G401.6 (cell line): Measurements from ENCODE around the gene SIGLEC12.
"Not testable (repeated sequence)": the region's sequence is repeated elsewhere in the genome, so short reads cannot be mapped to it uniquely, and the experiment has no call there.

Experiments
- FAIRE-seq: peaks from 2 replicates; lab custom pipeline; 2012; peaks lifted over from hg19 to GRCh38; lab: Jason Lieb, UNC

Gene SIGLEC12

DNA sequence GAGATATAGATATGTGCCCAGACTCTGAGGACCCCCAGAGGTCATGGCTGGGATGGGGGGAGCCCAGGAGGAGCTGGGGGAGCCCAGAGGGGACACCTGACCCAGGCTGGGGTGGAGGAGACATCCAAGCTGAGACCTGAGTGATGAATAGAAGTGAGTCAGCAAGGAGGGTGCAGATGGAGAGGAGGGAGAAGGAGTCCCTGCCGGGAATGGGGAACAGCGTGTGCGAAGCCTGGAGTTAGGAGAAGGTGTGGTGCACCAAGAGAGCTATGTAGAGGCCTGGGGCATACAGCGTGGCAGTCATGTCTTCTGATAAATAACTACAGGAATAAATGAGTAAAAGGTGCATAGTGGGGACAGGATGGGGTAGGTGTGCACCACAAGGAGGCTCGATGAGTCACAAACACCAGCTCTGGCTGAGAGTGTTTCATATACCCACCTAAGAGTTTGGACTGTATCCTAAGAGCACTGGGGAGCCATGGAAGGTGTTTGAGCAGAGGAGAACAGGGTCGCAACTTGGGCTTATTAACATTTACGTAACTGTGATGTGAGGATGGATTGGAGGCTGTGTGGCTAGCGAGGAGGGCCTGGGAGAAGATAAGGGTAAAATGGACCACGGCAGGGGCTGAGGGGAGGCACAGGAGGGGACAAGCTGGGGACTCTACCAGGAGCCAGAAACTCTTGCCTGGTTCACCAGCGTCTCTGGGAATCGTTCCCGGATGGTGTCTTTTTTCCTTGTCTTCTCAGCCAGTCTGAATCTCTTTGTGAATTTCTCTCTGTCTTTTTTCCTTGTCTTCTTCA lies 21.9 kb downstream of the SIGLEC12 start:
- no peak for FAIRE-seq

DNA sequence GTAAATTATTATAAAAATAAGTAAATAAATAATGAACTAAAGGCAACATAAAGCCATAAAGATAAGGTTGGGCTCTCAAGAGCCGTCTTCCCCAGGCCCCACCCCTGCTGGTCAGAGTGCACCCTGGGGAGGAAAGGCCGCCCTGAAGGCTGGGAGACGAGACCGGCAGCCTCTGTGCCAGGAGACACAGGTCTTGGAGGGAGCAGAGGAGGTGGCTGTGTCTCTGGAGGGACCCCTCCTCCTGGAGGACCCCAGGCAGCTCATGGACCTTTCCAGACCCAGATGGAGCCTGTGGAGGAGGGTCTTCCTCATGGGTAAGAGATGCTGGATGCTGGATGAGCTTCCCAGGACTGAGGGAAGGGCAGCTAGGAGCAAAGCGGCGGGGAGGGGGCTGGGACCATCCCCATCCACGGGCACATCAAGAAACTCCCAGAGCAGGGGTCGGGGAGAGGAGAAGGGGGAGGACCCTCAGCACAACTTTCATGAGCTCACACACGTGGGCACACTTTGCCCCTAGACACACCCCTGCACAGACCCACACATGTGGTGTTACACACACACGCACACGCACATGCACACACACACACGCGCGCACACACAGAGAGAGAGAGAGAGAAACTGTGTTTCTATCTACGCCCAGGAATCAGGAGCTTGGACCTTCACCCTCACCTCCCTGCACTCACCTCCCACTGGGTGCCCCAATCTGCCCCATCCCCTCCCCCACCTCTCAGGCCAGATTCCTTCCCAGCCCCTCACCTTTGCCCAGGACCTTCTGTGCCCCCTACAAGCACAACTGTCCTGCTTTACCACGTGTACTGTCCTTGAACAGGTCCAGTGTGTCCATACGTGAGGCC lies 23.0 kb downstream of the SIGLEC12 start, which contains the start of gene CEACAM18:
TSS of gene CEACAM18 (plus strand) at position 159 of the 854 bp plus-strand sequence.
- FAIRE-seq, result no peak

GRCh38 chr19:51477344-51477743 lies 24.3 kb downstream of the SIGLEC12 start:
- FAIRE-seq, result no peak

GRCh38 chr19:51476164-51476563 lies 25.4 kb downstream of the SIGLEC12 start:
- no peak for FAIRE-seq

GRCh38 chr19:51473009-51473707 lies 28.4 kb downstream of the SIGLEC12 start:
- FAIRE-seq, result no peak

DNA sequence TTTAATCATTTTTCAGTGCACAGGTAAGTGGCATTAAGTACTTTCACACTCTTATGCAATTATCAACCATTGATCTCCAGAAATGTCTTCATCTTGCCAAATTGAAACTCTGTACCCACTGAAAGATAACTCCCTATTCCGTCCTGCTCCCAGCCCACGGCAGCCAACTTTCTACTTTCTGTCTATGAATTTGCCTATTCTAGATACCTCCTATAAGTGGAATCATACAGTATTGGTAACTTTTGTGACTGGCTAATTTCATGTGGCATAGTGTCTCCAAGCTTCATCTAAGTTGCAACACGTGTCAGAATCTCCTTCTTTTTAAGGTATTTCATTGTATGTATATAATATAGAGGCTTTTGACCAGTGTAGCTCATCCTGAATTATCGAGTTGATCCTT lies 29.0 kb downstream of the SIGLEC12 start:
- no peak for FAIRE-seq

DNA sequence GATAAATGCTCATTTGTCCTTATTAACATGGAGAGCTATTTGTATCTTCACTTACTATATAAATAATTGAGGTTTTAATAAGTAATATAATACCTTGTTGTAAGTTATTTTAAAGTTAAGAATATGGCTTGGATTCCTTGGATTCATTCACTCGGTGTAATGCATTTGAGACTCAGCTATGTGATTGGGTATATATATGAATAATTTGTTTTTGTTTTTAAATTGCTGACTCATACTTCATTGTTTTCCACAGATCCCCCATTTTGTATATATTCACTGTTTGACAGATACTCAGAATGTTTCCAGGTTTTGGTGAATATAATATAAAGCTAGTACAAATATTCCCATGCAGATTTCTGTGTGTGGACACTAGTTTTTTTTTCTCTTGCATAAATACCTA lies 30.1 kb downstream of the SIGLEC12 start:
- no peak for FAIRE-seq

GRCh38 chr19:51470966-51471365 lies 30.6 kb downstream of the SIGLEC12 start:
- FAIRE-seq, result no peak

- FAIRE-seq, result no peak
These were observed 32.0 kb downstream of the SIGLEC12 start for GRCh38 chr19:51469629-51470028.

GRCh38 chr19:51469162-51469561 lies 32.4 kb downstream of the SIGLEC12 start:
- no peak for FAIRE-seq

DNA sequence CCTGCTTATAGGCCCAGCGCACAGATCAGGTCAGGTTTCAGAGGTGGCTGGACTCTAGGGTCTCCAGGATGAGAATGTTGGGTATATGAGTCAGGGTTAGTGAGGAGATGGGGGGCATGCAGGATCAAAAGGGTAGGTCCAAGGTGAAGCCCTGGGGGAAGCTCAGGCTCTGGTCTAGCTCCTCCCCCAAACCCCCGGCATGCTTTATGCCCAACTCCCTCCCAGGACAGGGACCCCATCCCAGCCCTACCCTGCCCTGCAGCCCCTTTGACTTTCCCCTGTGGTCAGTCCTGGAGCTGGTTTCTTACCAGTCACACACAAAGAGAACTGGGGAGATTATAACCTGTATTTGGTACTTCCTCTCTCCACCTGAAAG lies 33.1 kb downstream of the SIGLEC12 start:
- FAIRE-seq, result no peak

DNA sequence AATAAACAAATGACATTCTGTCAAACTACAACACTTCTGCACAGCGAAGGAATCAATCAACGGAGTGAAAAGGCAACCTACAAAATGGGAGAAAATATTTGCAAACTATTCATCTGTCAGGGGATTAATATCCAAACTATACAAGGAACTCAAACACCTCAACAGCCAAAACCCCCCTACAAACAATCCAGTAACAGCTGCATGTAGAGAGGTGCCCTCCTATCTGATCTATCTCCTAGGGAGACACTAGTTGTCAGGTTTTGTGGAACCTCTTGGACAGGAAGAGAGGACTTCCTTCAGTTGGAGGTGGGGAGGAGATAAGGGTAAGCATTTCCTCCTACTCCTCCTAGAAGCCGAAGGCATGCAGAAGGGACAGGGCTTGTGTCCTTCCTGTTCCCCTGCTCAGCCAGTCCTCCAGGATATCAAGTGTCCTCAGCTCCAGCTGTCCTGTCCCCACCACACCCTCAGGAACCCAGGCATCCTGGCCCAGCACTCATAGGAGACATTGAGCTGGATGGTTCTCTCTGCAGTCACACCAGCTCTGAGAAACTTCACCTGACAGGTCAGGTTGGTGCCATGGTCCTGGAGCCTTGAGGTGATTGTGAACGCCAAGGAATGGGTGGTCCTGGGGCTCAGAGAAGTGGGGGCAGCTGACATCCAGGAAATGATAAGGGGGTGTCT lies 33.6 kb downstream of the SIGLEC12 start:
- FAIRE-seq, result no peak

GRCh38 chr19:51466723-51467122 lies 34.9 kb downstream of the SIGLEC12 start:
- FAIRE-seq, result no peak

GRCh38 chr19:51463976-51464581 lies 37.5 kb downstream of the SIGLEC12 start:
- FAIRE-seq, result not testable (repeated sequence)

DNA sequence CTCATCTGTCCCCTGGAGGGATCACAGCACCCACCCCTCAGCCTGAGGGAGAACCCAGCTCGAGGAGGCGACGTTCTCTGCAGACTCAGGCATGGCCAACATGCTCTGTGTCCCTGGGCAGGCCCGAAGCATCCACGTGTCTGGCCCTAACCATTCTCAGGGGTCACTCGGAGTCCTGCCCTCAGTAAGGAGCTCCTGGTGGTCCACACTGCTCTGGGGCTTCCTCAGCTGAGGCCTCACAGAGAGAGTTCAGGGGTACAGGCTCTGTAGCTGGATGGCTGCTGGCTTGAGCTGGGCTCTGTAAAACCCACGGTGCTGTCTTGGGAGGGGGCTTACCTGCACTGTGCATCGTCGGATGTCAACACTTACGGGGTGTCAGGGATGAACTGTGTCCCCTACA lies 38.9 kb downstream of the SIGLEC12 start:
- FAIRE-seq, result no peak

- no peak for FAIRE-seq
These were observed 39.3 kb downstream of the SIGLEC12 start for GRCh38 chr19:51462276-51462675.

- no peak for FAIRE-seq
These were observed 39.9 kb downstream of the SIGLEC12 start for GRCh38 chr19:51461723-51462161.

- FAIRE-seq, result no peak
These were observed 41.2 kb downstream of the SIGLEC12 start for GRCh38 chr19:51460164-51460992.

DNA sequence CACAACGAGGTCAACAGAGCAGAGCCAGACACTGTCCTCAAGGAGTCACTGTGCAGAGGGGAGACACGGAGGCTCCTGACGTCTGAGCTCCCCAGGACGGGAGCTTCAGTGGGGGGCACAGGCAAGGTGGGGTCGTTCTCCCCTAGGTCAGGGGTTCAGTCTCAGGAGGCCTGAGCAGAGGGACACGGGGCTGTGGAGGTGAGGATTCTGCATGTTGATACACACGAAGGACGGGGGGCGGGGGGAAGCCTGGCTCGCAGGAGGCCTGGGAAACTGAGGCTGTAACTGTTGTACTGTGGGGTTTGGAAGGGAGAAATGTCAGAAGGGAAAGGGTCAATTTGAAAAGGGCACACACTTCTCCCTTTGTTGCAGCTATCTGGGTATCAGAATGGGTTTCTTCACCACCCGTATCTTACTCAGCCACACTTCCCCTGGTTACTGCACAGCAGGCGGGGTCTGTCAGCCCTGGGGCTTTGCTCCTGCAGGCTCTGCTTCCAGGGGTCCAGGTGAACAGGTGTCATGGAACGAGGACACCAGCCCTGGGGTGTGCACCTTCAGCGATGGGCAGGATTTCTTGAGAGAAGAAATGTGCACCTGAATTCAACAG lies 42.6 kb downstream of the SIGLEC12 start:
- no peak for FAIRE-seq

DNA sequence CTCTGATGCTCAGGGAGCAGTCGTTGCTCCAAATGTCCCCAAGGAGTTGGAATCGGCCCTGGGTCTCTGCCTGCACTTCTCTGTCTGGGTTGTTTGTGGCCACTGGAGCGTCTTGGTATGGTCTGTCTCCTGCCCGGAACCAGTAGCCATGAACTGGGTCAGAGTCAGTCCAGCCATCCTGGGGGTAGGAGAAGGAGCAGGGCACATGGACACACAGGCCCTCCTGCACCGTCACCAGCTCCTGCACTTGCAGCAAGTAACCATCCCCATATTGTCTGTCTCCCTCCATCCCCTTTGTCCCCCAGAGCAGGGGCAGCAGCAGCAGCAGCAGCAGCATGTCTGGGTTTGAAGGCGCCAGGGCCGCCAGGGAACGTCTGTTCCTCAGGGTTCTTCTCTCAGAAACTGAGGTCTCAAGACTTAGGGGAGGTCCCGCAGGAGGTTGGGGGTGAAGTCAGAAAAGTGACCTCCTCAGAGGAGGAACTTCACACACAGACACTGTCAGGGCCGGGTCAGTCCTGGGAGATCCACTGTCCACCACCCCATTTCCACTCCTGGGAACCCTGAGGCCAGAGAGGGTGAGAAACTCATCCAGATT lies 43.5 kb downstream of the SIGLEC12 start, which contains the start of gene SIGLEC8:
TSS of gene SIGLEC8 (minus strand) at position 404 of the 595 bp plus-strand sequence. CDS start at position 337, 67 bp downstream.
- FAIRE-seq, result no peak
